ENCODE measurements around the gene WIPF2. TPM values are rescaled to one million over a fixed set of nuclear protein-coding genes. Genes with fewer than 3 reads are reported as not detected.

The WIPF2 gene, protein sequence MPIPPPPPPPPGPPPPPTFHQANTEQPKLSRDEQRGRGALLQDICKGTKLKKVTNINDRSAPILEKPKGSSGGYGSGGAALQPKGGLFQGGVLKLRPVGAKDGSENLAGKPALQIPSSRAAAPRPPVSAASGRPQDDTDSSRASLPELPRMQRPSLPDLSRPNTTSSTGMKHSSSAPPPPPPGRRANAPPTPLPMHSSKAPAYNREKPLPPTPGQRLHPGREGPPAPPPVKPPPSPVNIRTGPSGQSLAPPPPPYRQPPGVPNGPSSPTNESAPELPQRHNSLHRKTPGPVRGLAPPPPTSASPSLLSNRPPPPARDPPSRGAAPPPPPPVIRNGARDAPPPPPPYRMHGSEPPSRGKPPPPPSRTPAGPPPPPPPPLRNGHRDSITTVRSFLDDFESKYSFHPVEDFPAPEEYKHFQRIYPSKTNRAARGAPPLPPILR
- total RNA-seq (2014; rRNA removed; shearing (Covaris generic)) = 9.2 and 10.8 TPM in 2 replicates
- polyA plus RNA-seq (2016; fragmentation: Nextera tagmentation; extraction: Ambion mirVana) = 9.2 and 11.7 TPM in 2 replicates
- long read RNA-seq, full-length matches to known transcripts = 2 of 6 reads
- long read RNA-seq, partial matches to known transcripts = 4 of 6 reads
- long read RNA-seq, other reads (novel, unspliced or antisense) = 0 of 6 reads

DNA sequence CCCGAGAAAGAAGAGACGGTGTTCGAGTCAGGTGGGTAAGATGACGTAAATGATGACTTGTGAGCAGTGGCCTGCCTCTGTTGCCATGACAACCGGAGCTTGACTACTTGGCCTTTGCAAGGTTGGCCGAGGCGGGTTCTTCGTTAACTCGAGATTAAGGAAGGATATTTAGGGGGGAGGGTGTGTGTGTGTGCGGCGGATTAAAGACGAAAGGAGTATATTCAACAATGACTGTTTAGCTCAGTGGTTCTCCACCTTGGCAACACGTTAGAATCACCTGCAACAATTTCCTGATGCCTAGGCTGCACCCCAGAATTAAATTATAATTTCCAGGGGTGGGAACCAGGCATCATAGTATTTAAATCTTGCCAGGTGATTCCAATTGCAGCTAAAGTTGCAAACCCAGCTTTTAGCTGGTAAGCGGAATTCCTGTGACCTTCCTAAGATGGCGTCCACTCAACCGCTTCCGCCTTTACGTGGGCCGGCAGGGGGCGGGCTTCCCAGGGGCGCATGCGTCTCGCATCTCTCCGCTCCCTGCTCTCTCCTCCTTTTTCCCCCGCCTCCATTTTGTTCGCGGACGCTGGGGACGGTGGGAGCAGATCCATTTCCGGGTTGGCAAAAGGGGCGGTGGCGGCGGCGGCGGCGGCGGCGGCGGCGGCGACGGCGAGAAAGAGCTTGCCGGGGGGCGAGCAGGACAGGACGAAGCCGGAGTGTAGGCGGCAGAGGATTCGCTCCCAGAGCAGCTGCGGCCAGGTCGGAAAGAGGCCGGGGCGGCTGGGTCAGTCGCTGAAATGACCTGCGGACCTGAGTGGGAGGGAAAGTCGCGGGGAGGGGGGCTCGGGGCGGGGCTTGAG, at the start of gene WIPF2:
TSS of gene WIPF2 (plus strand) at position 565 of the 854 bp plus-strand sequence. CDS start 37,156 bp downstream, outside the sequence.
- Mint-ChIP-seq H3K27ac (peak within 1 kb of the TSS; percentile 98), H3K4me3 (peak within 1 kb of the TSS; percentile 84), H3K4me1 (peaks cover 15% of the 10 kb centered on the region; the same call in 2 of the 3 replicates), H3K9me3 (no peaks in the 10 kb centered on the region), H3K36me3 (ENCODE audit: low read depth) (no peaks in the 10 kb centered on the region; the same call in 2 of the 3 replicates), H3K27me3 (ENCODE audit: insufficient read depth, low read depth, poor library complexity) (peaks cover 1% of the 10 kb centered on the region)
- no peaks in the 10 kb centered on the region for H3K27me3 ChIP-seq (ENCODE audit: insufficient read depth)
- H3F3A ChIP-seq (replicated peaks; ENCODE audit: low read depth) = peaks cover 10% of the 10 kb centered on the region; the same call in 1 of the 2 replicates
- H3K79me2 ChIP-seq (replicated peaks; ENCODE audit: insufficient read depth) = peaks cover 33% of the 10 kb centered on the region
- peak within 1 kb of the TSS; percentile 66 for H3K4me3 ChIP-seq
- no peaks in the 10 kb centered on the region for H3K9me2 ChIP-seq (ENCODE audit: insufficient read depth)
- peak within 1 kb of the TSS; percentile 94 for H3K27ac ChIP-seq (ENCODE audit: low read depth)
- peak; percentile 99 for DNase-seq (ENCODE audit: low spot score)
- H4K20me1 ChIP-seq (replicated peaks; ENCODE audit: insufficient read depth) = no peaks in the 10 kb centered on the region
- peak within 1 kb of the TSS; percentile 86 for H3K4me2 ChIP-seq
- H3K4me1 ChIP-seq (ENCODE audit: insufficient read depth) = peaks cover 3% of the 10 kb centered on the region; the same call in 1 of the 2 replicates
- ATAC-seq = peak; percentile 91
- peak within 1 kb of the TSS; percentile 77 for H2AFZ ChIP-seq
- H3K36me3 ChIP-seq (ENCODE audit: insufficient read depth) = no peaks in the 10 kb centered on the region
- no peak for TF ChIP-seq STAT1 (IDR thresholded peaks at IDR 0.05; ENCODE audit: unreplicated experiment)
- TF ChIP-seq ZNF331 (CRISPR knock-in tag; IDR thresholded peaks at IDR 0.05; ENCODE audit: low read depth) = no peak
- TF ChIP-seq, protein P1, sequence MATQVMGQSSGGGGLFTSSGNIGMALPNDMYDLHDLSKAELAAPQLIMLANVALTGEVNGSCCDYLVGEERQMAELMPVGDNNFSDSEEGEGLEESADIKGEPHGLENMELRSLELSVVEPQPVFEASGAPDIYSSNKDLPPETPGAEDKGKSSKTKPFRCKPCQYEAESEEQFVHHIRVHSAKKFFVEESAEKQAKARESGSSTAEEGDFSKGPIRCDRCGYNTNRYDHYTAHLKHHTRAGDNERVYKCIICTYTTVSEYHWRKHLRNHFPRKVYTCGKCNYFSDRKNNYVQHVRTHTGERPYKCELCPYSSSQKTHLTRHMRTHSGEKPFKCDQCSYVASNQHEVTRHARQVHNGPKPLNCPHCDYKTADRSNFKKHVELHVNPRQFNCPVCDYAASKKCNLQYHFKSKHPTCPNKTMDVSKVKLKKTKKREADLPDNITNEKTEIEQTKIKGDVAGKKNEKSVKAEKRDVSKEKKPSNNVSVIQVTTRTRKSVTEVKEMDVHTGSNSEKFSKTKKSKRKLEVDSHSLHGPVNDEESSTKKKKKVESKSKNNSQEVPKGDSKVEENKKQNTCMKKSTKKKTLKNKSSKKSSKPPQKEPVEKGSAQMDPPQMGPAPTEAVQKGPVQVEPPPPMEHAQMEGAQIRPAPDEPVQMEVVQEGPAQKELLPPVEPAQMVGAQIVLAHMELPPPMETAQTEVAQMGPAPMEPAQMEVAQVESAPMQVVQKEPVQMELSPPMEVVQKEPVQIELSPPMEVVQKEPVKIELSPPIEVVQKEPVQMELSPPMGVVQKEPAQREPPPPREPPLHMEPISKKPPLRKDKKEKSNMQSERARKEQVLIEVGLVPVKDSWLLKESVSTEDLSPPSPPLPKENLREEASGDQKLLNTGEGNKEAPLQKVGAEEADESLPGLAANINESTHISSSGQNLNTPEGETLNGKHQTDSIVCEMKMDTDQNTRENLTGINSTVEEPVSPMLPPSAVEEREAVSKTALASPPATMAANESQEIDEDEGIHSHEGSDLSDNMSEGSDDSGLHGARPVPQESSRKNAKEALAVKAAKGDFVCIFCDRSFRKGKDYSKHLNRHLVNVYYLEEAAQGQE (IDR thresholded peaks at IDR 0.05; ENCODE audit: unreplicated experiment) = no peak
- TF ChIP-seq, protein P2, sequence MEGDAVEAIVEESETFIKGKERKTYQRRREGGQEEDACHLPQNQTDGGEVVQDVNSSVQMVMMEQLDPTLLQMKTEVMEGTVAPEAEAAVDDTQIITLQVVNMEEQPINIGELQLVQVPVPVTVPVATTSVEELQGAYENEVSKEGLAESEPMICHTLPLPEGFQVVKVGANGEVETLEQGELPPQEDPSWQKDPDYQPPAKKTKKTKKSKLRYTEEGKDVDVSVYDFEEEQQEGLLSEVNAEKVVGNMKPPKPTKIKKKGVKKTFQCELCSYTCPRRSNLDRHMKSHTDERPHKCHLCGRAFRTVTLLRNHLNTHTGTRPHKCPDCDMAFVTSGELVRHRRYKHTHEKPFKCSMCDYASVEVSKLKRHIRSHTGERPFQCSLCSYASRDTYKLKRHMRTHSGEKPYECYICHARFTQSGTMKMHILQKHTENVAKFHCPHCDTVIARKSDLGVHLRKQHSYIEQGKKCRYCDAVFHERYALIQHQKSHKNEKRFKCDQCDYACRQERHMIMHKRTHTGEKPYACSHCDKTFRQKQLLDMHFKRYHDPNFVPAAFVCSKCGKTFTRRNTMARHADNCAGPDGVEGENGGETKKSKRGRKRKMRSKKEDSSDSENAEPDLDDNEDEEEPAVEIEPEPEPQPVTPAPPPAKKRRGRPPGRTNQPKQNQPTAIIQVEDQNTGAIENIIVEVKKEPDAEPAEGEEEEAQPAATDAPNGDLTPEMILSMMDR (conservative IDR thresholded peaks at IDR 0.05; ENCODE audit: low read depth in 2 of 2) = peak; percentile 45 to 66
- no peak for TF ChIP-seq EZH2phosphoT487 (IDR thresholded peaks at IDR 0.05; ENCODE audit: unreplicated experiment)
- TF ChIP-seq JUNB (IDR thresholded peaks at IDR 0.05; ENCODE audit: unreplicated experiment) = no peak
- TF ChIP-seq ZNF114 (CRISPR knock-in tag; IDR thresholded peaks at IDR 0.05) = no peak
- TF ChIP-seq EZH2 (IDR thresholded peaks at IDR 0.05; ENCODE audit: low read depth, unreplicated experiment) = no peak
- TF ChIP-seq NANOG (IDR thresholded peaks at IDR 0.05; ENCODE audit: borderline replicate concordance) = no peak
- TF ChIP-seq CREB1 (CRISPR knock-in tag; IDR thresholded peaks at IDR 0.05; ENCODE audit: low read depth) = peak; percentile 82
- TF ChIP-seq, protein P3, sequence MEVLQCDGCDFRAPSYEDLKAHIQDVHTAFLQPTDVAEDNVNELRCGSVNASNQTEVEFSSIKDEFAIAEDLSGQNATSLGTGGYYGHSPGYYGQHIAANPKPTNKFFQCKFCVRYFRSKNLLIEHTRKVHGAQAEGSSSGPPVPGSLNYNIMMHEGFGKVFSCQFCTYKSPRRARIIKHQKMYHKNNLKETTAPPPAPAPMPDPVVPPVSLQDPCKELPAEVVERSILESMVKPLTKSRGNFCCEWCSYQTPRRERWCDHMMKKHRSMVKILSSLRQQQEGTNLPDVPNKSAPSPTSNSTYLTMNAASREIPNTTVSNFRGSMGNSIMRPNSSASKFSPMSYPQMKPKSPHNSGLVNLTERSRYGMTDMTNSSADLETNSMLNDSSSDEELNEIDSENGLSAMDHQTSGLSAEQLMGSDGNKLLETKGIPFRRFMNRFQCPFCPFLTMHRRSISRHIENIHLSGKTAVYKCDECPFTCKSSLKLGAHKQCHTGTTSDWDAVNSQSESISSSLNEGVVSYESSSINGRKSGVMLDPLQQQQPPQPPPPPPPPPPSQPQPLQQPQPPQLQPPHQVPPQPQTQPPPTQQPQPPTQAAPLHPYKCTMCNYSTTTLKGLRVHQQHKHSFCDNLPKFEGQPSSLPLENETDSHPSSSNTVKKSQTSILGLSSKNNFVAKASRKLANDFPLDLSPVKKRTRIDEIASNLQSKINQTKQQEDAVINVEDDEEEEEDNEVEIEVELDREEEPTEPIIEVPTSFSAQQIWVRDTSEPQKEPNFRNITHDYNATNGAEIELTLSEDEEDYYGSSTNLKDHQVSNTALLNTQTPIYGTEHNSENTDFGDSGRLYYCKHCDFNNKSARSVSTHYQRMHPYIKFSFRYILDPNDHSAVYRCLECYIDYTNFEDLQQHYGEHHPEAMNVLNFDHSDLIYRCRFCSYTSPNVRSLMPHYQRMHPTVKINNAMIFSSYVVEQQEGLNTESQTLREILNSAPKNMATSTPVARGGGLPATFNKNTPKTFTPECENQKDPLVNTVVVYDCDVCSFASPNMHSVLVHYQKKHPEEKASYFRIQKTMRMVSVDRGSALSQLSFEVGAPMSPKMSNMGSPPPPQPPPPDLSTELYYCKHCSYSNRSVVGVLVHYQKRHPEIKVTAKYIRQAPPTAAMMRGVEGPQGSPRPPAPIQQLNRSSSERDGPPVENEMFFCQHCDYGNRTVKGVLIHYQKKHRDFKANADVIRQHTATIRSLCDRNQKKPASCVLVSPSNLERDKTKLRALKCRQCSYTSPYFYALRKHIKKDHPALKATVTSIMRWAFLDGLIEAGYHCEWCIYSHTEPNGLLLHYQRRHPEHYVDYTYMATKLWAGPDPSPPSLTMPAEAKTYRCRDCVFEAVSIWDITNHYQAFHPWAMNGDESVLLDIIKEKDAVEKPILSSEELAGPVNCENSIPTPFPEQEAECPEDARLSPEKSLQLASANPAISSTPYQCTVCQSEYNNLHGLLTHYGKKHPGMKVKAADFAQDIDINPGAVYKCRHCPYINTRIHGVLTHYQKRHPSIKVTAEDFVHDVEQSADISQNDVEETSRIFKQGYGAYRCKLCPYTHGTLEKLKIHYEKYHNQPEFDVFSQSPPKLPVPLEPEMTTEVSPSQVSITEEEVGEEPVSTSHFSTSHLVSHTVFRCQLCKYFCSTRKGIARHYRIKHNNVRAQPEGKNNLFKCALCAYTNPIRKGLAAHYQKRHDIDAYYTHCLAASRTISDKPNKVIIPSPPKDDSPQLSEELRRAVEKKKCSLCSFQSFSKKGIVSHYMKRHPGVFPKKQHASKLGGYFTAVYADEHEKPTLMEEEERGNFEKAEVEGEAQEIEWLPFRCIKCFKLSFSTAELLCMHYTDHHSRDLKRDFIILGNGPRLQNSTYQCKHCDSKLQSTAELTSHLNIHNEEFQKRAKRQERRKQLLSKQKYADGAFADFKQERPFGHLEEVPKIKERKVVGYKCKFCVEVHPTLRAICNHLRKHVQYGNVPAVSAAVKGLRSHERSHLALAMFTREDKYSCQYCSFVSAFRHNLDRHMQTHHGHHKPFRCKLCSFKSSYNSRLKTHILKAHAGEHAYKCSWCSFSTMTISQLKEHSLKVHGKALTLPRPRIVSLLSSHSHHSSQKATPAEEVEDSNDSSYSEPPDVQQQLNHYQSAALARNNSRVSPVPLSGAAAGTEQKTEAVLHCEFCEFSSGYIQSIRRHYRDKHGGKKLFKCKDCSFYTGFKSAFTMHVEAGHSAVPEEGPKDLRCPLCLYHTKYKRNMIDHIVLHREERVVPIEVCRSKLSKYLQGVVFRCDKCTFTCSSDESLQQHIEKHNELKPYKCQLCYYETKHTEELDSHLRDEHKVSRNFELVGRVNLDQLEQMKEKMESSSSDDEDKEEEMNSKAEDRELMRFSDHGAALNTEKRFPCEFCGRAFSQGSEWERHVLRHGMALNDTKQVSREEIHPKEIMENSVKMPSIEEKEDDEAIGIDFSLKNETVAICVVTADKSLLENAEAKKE (CRISPR knock-in tag; IDR thresholded peaks at IDR 0.05) = no peak
- TF ChIP-seq POLR2AphosphoS5 (IDR thresholded peaks at IDR 0.05; ENCODE audit: low read depth) = peak; percentile 71
